ENCODE results near the gene BLM. TPM values are rescaled to one million over a fixed set of nuclear protein-coding genes. Genes with fewer than 3 reads are reported as not detected.

BLM gene
- total RNA-seq, 1 donor from 2014 or later, result 5.6 TPM

DNA sequence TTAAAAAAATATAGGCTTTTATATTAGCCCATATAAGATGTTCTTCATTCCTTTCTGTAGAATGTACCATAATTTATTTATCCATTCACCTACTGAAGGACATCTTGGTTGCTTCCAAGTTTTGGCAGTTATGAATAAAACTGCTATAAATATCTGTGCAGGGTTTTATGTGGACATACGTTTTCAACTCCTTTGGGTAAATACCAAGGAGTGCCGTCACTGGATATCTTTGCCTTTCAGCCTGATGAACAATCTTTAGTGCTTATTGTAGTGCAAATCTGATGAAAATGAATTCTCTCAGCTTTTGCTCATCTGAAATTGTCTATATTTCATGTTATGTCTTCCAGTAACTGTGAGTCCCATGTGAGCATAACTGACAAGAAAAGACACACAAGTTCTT is 26.6 kb upstream of the BLM start:
- no peaks in the 10 kb centered on the region for H3K27me3 ChIP-seq (ENCODE audit: control insufficient read depth, insufficient read depth, low read length)
- no peak for DNase-seq (ENCODE audit: low read depth)
- no peak overlapping the region for H3K4me3 ChIP-seq (ENCODE audit: low read depth, low read length)
- TF ChIP-seq, protein P1, sequence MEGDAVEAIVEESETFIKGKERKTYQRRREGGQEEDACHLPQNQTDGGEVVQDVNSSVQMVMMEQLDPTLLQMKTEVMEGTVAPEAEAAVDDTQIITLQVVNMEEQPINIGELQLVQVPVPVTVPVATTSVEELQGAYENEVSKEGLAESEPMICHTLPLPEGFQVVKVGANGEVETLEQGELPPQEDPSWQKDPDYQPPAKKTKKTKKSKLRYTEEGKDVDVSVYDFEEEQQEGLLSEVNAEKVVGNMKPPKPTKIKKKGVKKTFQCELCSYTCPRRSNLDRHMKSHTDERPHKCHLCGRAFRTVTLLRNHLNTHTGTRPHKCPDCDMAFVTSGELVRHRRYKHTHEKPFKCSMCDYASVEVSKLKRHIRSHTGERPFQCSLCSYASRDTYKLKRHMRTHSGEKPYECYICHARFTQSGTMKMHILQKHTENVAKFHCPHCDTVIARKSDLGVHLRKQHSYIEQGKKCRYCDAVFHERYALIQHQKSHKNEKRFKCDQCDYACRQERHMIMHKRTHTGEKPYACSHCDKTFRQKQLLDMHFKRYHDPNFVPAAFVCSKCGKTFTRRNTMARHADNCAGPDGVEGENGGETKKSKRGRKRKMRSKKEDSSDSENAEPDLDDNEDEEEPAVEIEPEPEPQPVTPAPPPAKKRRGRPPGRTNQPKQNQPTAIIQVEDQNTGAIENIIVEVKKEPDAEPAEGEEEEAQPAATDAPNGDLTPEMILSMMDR (IDR thresholded peaks at IDR 0.05; ENCODE audit: insufficient read depth, low read length, poor library complexity, severe bottlenecking), result no peak
- H3K36me3 ChIP-seq (ENCODE audit: control insufficient read depth, insufficient read depth, low read length), result no peaks in the 10 kb centered on the region

DNA sequence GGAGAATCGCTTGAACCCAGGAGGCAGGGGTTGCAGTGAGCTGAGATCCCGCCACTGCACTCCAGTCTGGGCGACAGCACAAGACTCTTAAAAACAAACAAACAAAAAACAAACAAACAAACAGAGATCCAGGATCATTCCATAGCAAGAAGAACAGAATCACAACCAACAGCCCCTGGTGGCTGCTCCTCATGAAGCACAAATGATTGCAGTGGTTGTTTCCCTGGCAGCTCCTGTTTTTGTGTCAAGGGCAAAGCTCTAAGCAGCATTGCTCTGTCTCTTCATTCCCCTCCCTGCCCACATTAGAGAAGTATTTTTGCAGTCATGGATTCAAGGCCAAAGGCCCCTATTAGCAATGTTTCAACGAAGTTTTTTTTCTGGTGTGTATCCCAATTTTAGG is 25.8 kb upstream of the BLM start:
- H3K27me3 ChIP-seq (ENCODE audit: control insufficient read depth, insufficient read depth, low read length), result no peaks in the 10 kb centered on the region
- DNase-seq (ENCODE audit: low read depth), result no peak
- TF ChIP-seq, protein P1 (IDR thresholded peaks at IDR 0.05; ENCODE audit: insufficient read depth, low read length, poor library complexity, severe bottlenecking), result no peak
- H3K36me3 ChIP-seq (ENCODE audit: control insufficient read depth, insufficient read depth, low read length), result no peaks in the 10 kb centered on the region
- H3K4me3 ChIP-seq (ENCODE audit: low read depth, low read length), result no peak overlapping the region

DNA sequence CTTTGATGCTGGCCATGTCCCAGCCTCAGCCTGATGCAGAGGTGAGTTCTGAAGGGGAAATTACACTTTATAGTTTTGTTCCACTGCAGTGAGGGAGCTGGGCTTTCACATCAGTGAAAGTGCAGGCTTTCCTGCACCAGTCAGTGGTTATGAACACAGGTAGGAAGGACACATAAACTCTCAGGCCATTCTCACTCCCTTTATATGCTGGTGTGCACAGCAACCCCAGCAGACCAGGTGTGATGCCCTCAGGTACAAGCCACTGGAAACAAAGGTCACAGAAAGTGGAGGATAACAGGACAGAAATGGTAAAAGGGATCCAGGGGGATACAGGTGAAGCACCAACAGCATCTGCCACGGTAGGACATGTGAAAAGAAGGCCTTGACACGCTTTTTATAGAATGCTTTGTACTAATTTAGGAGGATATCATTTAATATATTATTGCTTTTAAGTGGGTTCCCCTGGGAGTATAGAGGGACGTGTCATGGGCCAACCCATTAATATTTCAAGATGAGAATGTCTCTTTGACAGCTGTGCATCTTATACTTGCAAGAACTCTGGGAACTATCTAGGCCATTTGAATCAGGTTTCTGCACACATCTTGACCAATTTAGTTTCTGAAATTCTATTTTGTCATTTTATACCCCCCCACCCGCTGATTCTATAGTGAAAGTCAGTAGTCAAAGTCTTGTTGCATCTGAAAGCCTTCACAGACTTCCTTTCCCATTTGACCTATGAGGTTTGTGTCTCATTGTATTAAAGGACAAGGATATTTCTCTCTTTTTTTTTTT is 25.0 kb upstream of the BLM start:
- DNase-seq (ENCODE audit: low read depth), result no peak
- no peaks in the 10 kb centered on the region for H3K36me3 ChIP-seq (ENCODE audit: control insufficient read depth, insufficient read depth, low read length)
- TF ChIP-seq, protein P1 (IDR thresholded peaks at IDR 0.05; ENCODE audit: insufficient read depth, low read length, poor library complexity, severe bottlenecking), result no peak
- H3K4me3 ChIP-seq (ENCODE audit: low read depth, low read length), result no peak overlapping the region
- H3K27me3 ChIP-seq (ENCODE audit: control insufficient read depth, insufficient read depth, low read length), result no peaks in the 10 kb centered on the region

DNA sequence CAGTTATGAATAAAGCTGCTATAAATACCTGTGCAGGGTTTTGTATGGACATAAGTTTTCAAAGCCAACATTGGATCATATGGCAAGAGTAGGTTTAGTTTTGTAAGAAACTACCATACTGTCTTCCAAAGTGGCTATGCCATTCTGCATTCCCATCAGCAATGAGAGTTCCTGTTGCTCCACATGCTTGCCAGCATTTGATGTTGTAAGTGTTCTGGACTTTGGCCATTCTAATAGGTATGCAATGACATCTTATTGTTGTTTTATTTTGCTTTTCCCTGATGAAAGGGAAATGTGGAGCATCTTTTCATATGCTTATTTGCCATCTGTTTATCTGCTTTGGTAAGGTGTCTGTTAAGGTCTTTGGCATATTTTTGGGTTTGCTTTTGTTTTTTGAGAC is 22.2 kb upstream of the BLM start:
- TF ChIP-seq, protein P1 (IDR thresholded peaks at IDR 0.05; ENCODE audit: insufficient read depth, low read length, poor library complexity, severe bottlenecking), result no peak
- no peak for DNase-seq (ENCODE audit: low read depth)
- H3K4me3 ChIP-seq (ENCODE audit: low read depth, low read length), result no peak overlapping the region
- H3K36me3 ChIP-seq (ENCODE audit: control insufficient read depth, insufficient read depth, low read length), result no peaks in the 10 kb centered on the region
- H3K27me3 ChIP-seq (ENCODE audit: control insufficient read depth, insufficient read depth, low read length), result no peaks in the 10 kb centered on the region

DNA sequence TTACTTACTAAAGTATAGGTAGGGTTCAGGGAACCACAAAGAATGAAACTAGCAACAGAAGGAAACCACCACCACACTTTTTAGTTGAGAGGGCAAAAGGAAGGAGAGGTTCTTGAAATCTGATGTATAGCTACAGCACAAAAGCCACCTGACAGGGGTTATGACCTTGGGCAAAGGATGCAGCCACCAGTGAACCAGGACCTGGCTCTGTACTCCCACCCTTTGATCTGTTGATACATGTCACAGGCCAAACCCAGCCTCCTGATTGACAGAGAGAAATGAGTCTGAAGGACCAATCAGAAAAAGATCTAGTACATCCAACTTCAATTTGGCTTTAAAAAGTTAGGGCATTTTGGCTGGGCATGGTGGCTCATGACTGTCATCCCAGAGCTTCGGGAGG is 20.0 kb upstream of the BLM start:
- no peak overlapping the region for H3K4me3 ChIP-seq (ENCODE audit: low read depth, low read length)
- no peaks in the 10 kb centered on the region for H3K27me3 ChIP-seq (ENCODE audit: control insufficient read depth, insufficient read depth, low read length)
- no peaks in the 10 kb centered on the region for H3K36me3 ChIP-seq (ENCODE audit: control insufficient read depth, insufficient read depth, low read length)
- DNase-seq (ENCODE audit: low read depth), result no peak
- TF ChIP-seq, protein P1 (IDR thresholded peaks at IDR 0.05; ENCODE audit: insufficient read depth, low read length, poor library complexity, severe bottlenecking), result no peak

DNA sequence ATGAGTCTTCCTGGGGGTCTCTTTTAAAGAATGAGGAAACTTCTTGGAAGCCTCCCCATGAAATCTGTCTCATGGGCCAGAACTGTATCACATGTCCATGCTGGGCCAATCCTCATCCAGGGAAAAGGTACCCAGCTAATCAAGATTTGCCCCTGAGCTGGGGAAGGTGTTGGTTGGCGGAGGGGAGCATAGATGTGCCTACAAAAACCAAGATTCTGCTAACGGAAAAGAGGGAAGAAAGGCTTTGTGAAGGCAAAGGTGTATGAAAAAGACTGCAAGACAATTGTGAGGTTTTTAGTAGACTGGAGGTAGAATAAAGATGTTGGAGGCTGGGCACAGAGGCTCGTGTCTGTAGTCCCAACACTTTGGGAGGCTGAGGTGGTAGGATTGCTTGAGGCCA is 18.5 kb upstream of the BLM start:
- no peak for DNase-seq (ENCODE audit: low read depth)
- no peaks in the 10 kb centered on the region for H3K36me3 ChIP-seq (ENCODE audit: control insufficient read depth, insufficient read depth, low read length)
- TF ChIP-seq, protein P1 (IDR thresholded peaks at IDR 0.05; ENCODE audit: insufficient read depth, low read length, poor library complexity, severe bottlenecking), result no peak
- no peak overlapping the region for H3K4me3 ChIP-seq (ENCODE audit: low read depth, low read length)
- no peaks in the 10 kb centered on the region for H3K27me3 ChIP-seq (ENCODE audit: control insufficient read depth, insufficient read depth, low read length)

Data from kidney epithelial cell (primary cell).